Measurements from ENCODE around the gene MT1E. TPM values are rescaled to one million over a fixed set of nuclear protein-coding genes. Genes with fewer than 3 reads are reported as not detected.
"Not testable (repeated sequence)": the region's sequence is repeated elsewhere in the genome, so short reads cannot be mapped to it uniquely, and the experiment has no call there.

Gene MT1E
- total RNA-seq, 1 experiment from 2014 or later = not detected

- no peak overlapping the region for H3K27ac ChIP-seq (ENCODE audit: low read length)
- H3F3A ChIP-seq (ENCODE audit: low read length, unreplicated experiment) = no peaks in the 10 kb centered on the region
- no TSS peak for BruUV-seq (replicated peaks)
- ChIA-PET CTCF (no interaction called here), POLR2A (ENCODE audit: unreplicated experiment) (no interaction called here)
- no peaks in the 10 kb centered on the region for H3K36me3 ChIP-seq (ENCODE audit: low read depth, low read length)
- H3K4me1 ChIP-seq (ENCODE audit: insufficient read depth, low read length) = no peaks in the 10 kb centered on the region
- H3K4me3 ChIP-seq (ENCODE audit: low read length) = no peak overlapping the region
- H2AFZ ChIP-seq (ENCODE audit: low read length) = no peak overlapping the region
- H3K4me2 ChIP-seq (ENCODE audit: low read length) = no peak overlapping the region
- H3K9me2 ChIP-seq (replicated peaks; ENCODE audit: low read length) = no peaks in the 10 kb centered on the region
- no peaks in the 10 kb centered on the region for H3K27me3 ChIP-seq (ENCODE audit: low read length)
- no peak overlapping the region for H3K9ac ChIP-seq (ENCODE audit: low read length)
- H4K20me1 ChIP-seq (ENCODE audit: low read length) = no peaks in the 10 kb centered on the region
- no peak for DNase-seq
- no peak for ATAC-seq
- TF ChIP-seq CTCF (conservative IDR thresholded peaks at IDR 0.05; ENCODE audit: low read depth, low read length) (no peak), EZH2 (IDR thresholded peaks at IDR 0.05; ENCODE audit: low read length, unreplicated experiment) (no peak)
- no peaks in the 10 kb centered on the region for H3K79me2 ChIP-seq (ENCODE audit: low read length)
- intact Hi-C loops (cut with micrococcal nuclease) = no loop called here
- H3K9me3 ChIP-seq (ENCODE audit: low read length) = no peaks in the 10 kb centered on the region
Observed at GRCh38 chr16:56664506-56664905, 38.9 kb downstream of the MT1E start.

- H3K79me2 ChIP-seq (ENCODE audit: low read length); H3K27ac ChIP-seq (ENCODE audit: low read length); H3K4me3 ChIP-seq (ENCODE audit: low read length); intact Hi-C loops (cut with micrococcal nuclease); H3F3A ChIP-seq (ENCODE audit: low read length, unreplicated experiment); H3K36me3 ChIP-seq (ENCODE audit: low read depth, low read length); H3K9ac ChIP-seq (ENCODE audit: low read length); H3K4me2 ChIP-seq (ENCODE audit: low read length); H2AFZ ChIP-seq (ENCODE audit: low read length); BruUV-seq (replicated peaks); H4K20me1 ChIP-seq (ENCODE audit: low read length); DNase-seq; POLR2A ChIA-PET (ENCODE audit: unreplicated experiment); H3K27me3 ChIP-seq (ENCODE audit: low read length); ATAC-seq; CTCF ChIA-PET; H3K9me3 ChIP-seq (ENCODE audit: low read length); H3K9me2 ChIP-seq (replicated peaks; ENCODE audit: low read length); H3K4me1 ChIP-seq (ENCODE audit: insufficient read depth, low read length): not testable (repeated sequence)
Observed at GRCh38 chr16:56665286-56666261, 40.0 kb downstream of the MT1E start.

GRCh38 chr16:56667581-56668571 is 42.3 kb downstream of the MT1E start, which contains the start of gene MT1G:
Gene MT1G, minus strand, starts transcription at chr16:56668065. Its CDS starts 72 bp downstream, at chr16:56667993.
- no peak within 1 kb of the TSS for H3K4me2 ChIP-seq (ENCODE audit: low read length)
- H3K4me1 ChIP-seq (ENCODE audit: insufficient read depth, low read length) = peaks cover 13% of the 10 kb centered on the region
- ATAC-seq (no peak), DNase-seq (no peak)
- ChIA-PET CTCF (no interaction called here), POLR2A (ENCODE audit: unreplicated experiment) (no interaction called here)
- H3F3A ChIP-seq (ENCODE audit: low read length, unreplicated experiment) = no peaks in the 10 kb centered on the region
- no peaks in the 10 kb centered on the region for H3K79me2 ChIP-seq (ENCODE audit: low read length)
- H2AFZ ChIP-seq (ENCODE audit: low read length) = no peak within 1 kb of the TSS
- H3K9me2 ChIP-seq (replicated peaks; ENCODE audit: low read length) = no peaks in the 10 kb centered on the region
- no peaks in the 10 kb centered on the region for H4K20me1 ChIP-seq (ENCODE audit: low read length)
- no peak within 1 kb of the TSS for H3K9ac ChIP-seq (ENCODE audit: low read length)
- no peak within 1 kb of the TSS for H3K4me3 ChIP-seq (ENCODE audit: low read length)
- no peak within 1 kb of the TSS for H3K27ac ChIP-seq (ENCODE audit: low read length)
- BruUV-seq (replicated peaks) = no TSS peak
- no peaks in the 10 kb centered on the region for H3K36me3 ChIP-seq (ENCODE audit: low read depth, low read length)
- no peaks in the 10 kb centered on the region for H3K27me3 ChIP-seq (ENCODE audit: low read length)
- TF ChIP-seq EZH2 (IDR thresholded peaks at IDR 0.05; ENCODE audit: low read length, unreplicated experiment) = no peak
- TF ChIP-seq EZH2phosphoT487 (IDR thresholded peaks at IDR 0.05; ENCODE audit: borderline replicate concordance, low read length) = no peak
- no peak for TF ChIP-seq CTCF (conservative IDR thresholded peaks at IDR 0.05; ENCODE audit: low read depth, low read length)
- H3K9me3 ChIP-seq (ENCODE audit: low read length) = no peaks in the 10 kb centered on the region
- intact Hi-C loops (cut with micrococcal nuclease) = no loop called here

Data from PC-3 (cell line).